Panc1 (cell line): Measurements from ENCODE around the gene PDZRN4. TPM values are rescaled to one million over a fixed set of nuclear protein-coding genes. Genes with fewer than 3 reads are reported as not detected.

Experiments used
- ATAC-seq: fragments of 200-7000 bp; cut with Tn5 transposase; 2 replicates; pipeline ENCODE4 v1.9.1; 2020; ENCODE audit warnings: mild to moderate bottlenecking, moderate library complexity
- BruUV-seq: library from RNA; stranded (reverse); fragments of 400-500 nt; replicated peaks from 2 replicates; lab custom pipeline; 2021; lab: Mats Ljungman, UMichigan
- CTCF ChIA-PET: fragments of 300-600 bp; sonication (Branson Sonifier 250); formaldehyde crosslinking; loops from one replicate; lab custom pipeline; 2022; ENCODE audit warnings: antibody characterized with exemption; lab: Charles Lee
- POLR2A ChIA-PET: fragments of 300-600 bp; sonication (Branson Sonifier 250); formaldehyde crosslinking; loops from one replicate; lab custom pipeline; 2022; ENCODE audit warnings: antibody characterized with exemption; lab: Charles Lee
- DNase-seq: peaks from one replicate; pipeline ENCODE4 v3.0.0-alpha.2; 2010; ENCODE audit warnings: low read depth, low spot score
- H3K27ac ChIP-seq: 2 replicates; pipeline ENCODE4 v1.5.1; 2011; ENCODE audit warnings: mild to moderate bottlenecking, low read length, inconsistent platforms
- H3K27me3 ChIP-seq: fragments of 200-500 bp; sonication (Bioruptor generic); 2 replicates; pipeline ENCODE4 v1.6.0; 2014; ENCODE audit warnings: low read length, inconsistent platforms; ENCODE audit not compliant: control insufficient read depth, insufficient read depth
- H3K36me3 ChIP-seq: fragments of 200-500 bp; sonication (Bioruptor generic); 2 replicates; pipeline ENCODE4 v1.5.1; 2014; ENCODE audit warnings: inconsistent platforms, mild to moderate bottlenecking, low read length, moderate library complexity; ENCODE audit not compliant: control insufficient read depth, insufficient read depth
- H3K4me1 ChIP-seq: 2 replicates; pipeline ENCODE4 v1.5.1; 2011; ENCODE audit warnings: inconsistent platforms, mild to moderate bottlenecking, low read length, moderate library complexity; ENCODE audit not compliant: control insufficient read depth, insufficient read depth
- H3K4me3 ChIP-seq, 2 experiments: 2 replicates each; pipeline ENCODE4 v1.5.1; 2011 to 2012; ENCODE audit warnings: low read depth in 2 of 2, low read length in 2 of 2, mild to moderate bottlenecking in 2 of 2, inconsistent platforms in 1 of 2, moderate library complexity in 1 of 2
- H3K9me3 ChIP-seq: fragments of 200-500 bp; sonication (Bioruptor generic); 2 replicates; pipeline ENCODE4 v1.5.1; 2014; ENCODE audit warnings: low read depth, mild to moderate bottlenecking, inconsistent platforms, low read length, moderate library complexity; ENCODE audit not compliant: control insufficient read depth, insufficient read depth
- CTCF ChIP-seq: fragments of 450-650 bp; IDR thresholded peaks from 2 replicates; pipeline ENCODE4 v1.5.1; 2017; ENCODE audit warnings: mild to moderate bottlenecking
- POLR2AphosphoS5 ChIP-seq: IDR thresholded peaks from 2 replicates; pipeline ENCODE4 v1.6.1; 2012; ENCODE audit warnings: mild to moderate bottlenecking, low read depth, low read length, moderate library complexity
- SIN3A ChIP-seq: IDR thresholded peaks from 2 replicates; pipeline ENCODE4 v1.6.1; 2012; ENCODE audit warnings: low read depth, mild to moderate bottlenecking, low read length, moderate library complexity, borderline replicate concordance; ENCODE audit not compliant: insufficient read depth
- TCF7L2 ChIP-seq: IDR thresholded peaks from 2 replicates; pipeline ENCODE4 v1.6.1; 2011; ENCODE audit warnings: mild to moderate bottlenecking, low read depth, low read length, inconsistent platforms
- in situ Hi-C: cut with HindIII; loops from 2 replicates; pipeline ENCODE4 v1.10.0; 2016; ENCODE audit warnings: low sequenced_read_pairs, low pct_unique_long_range_greater_than_20kb
- intact Hi-C: fragments of 100-400 bp; cut with micrococcal nuclease; formaldehyde crosslinking; loops from one replicate; pipeline ENCODE4 v1.10.0; 2022; ENCODE audit not compliant: unreplicated experiment
- total RNA-seq: library from RNA; stranded (reverse); gene quantifications from one replicate; pipeline ENCODE4 v1.2.1, GENCODE V29; 2021; ENCODE audit not compliant: unreplicated experiment
- TF ChIP-seq, protein P1 (sequence below), 2 experiments: IDR thresholded peaks; 2 replicates each; pipeline ENCODE4 v1.6.1; 2011 to 2012; ENCODE audit warnings: low read depth in 2 of 2, control low read depth in 1 of 2, low read length in 1 of 2, mild to moderate bottlenecking in 1 of 2, moderate library complexity in 1 of 2; ENCODE audit not compliant: insufficient read depth in 1 of 2

The PDZRN4 gene
- total RNA-seq, 1 experiment from 2014 or later = not detected

DNA sequence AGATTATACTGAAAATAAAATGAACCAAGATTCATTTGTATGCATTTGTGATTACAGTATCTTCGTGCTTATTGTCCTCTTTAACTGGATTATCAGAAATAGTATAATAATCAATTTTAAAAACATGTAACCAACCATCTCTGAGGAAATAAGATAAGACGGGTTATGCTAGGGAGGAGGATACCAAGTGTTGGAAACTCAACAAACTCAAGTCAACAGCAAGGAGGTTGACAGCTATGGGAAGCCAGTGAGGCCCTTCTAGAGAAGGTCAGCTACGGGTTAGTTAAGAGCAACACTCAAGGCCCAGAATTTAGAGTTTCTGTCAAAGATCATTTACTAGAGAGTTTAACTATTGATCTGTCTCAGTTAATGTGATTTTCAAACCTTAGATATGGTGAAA, 137.2 kb downstream of the PDZRN4 start:
- in situ Hi-C loops = no loop called here
- BruUV-seq = no TSS peak

GRCh38 chr12:41327096-41327895, 139.2 kb downstream of the PDZRN4 start:
- no peaks in the 10 kb centered on the region for H3K4me1 ChIP-seq
- no peaks in the 10 kb centered on the region for H3K9me3 ChIP-seq
- intact Hi-C loops = no loop called here
- no peak for TF ChIP-seq TCF7L2
- TF ChIP-seq POLR2AphosphoS5 = no peak
- TF ChIP-seq CTCF = no peak
- TF ChIP-seq SIN3A = no peak
- in situ Hi-C loops = no loop called here
- ChIA-PET POLR2A (no interaction called here), CTCF (no interaction called here)
- no peak overlapping the region for H3K27ac ChIP-seq
- H3K27me3 ChIP-seq = no peaks in the 10 kb centered on the region
- no peaks in the 10 kb centered on the region for H3K36me3 ChIP-seq
- no TSS peak for BruUV-seq
- no peak overlapping the region for H3K4me3 ChIP-seq
- DNase-seq = no peak
- no peak for ATAC-seq

More for the DNA sequence above, 137.2 kb downstream of the PDZRN4 start:
- H3K4me3 ChIP-seq = no peak overlapping the region
- intact Hi-C loops = no loop called here
- H3K36me3 ChIP-seq = no peaks in the 10 kb centered on the region
- no peak for DNase-seq
- ATAC-seq = no peak
- H3K27me3 ChIP-seq = no peaks in the 10 kb centered on the region
- CTCF ChIA-PET = no interaction called here
- no peaks in the 10 kb centered on the region for H3K4me1 ChIP-seq
- H3K27ac ChIP-seq = no peak overlapping the region
- POLR2A ChIA-PET = no interaction called here
- TF ChIP-seq, protein P1, sequence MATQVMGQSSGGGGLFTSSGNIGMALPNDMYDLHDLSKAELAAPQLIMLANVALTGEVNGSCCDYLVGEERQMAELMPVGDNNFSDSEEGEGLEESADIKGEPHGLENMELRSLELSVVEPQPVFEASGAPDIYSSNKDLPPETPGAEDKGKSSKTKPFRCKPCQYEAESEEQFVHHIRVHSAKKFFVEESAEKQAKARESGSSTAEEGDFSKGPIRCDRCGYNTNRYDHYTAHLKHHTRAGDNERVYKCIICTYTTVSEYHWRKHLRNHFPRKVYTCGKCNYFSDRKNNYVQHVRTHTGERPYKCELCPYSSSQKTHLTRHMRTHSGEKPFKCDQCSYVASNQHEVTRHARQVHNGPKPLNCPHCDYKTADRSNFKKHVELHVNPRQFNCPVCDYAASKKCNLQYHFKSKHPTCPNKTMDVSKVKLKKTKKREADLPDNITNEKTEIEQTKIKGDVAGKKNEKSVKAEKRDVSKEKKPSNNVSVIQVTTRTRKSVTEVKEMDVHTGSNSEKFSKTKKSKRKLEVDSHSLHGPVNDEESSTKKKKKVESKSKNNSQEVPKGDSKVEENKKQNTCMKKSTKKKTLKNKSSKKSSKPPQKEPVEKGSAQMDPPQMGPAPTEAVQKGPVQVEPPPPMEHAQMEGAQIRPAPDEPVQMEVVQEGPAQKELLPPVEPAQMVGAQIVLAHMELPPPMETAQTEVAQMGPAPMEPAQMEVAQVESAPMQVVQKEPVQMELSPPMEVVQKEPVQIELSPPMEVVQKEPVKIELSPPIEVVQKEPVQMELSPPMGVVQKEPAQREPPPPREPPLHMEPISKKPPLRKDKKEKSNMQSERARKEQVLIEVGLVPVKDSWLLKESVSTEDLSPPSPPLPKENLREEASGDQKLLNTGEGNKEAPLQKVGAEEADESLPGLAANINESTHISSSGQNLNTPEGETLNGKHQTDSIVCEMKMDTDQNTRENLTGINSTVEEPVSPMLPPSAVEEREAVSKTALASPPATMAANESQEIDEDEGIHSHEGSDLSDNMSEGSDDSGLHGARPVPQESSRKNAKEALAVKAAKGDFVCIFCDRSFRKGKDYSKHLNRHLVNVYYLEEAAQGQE (IDR thresholded peaks at IDR 0.05; ENCODE audit: insufficient read depth in 1 of 2, low read depth in 2 of 2, low read length in 1 of 2) = no peak
- TF ChIP-seq CTCF (no peak), TCF7L2 (no peak), POLR2AphosphoS5 (no peak), SIN3A (no peak)
- no peaks in the 10 kb centered on the region for H3K9me3 ChIP-seq
